Limb (tissue), 2 donors: ENCODE results near the gene ZNF70.

ENCODE experiments used
- DNase-seq, 2 donors: peaks; one replicate each; pipeline ENCODE4 v3.0.0-alpha.2; 2016; ENCODE audit errors: extremely low spot score in 2 of 2

The ZNF70 gene

GRCh38 chr22:23718371-23719165, 32.3 kb downstream of the ZNF70 start:
- DNase-seq, result no peak

GRCh38 chr22:23716811-23717801, 33.8 kb downstream of the ZNF70 start:
- DNase-seq, result peak; percentile 71 to 92

GRCh38 chr22:23715806-23716375, 35.0 kb downstream of the ZNF70 start:
- no peak for DNase-seq

- DNase-seq, result no peak
These were observed 36.0 kb downstream of the ZNF70 start for GRCh38 chr22:23714596-23715578.

GRCh38 chr22:23713696-23714595, 37.0 kb downstream of the ZNF70 start:
- no peak for DNase-seq

GRCh38 chr22:23712256-23712655, 38.7 kb downstream of the ZNF70 start:
- DNase-seq, result no peak

GRCh38 chr22:23709107-23709506, 41.8 kb downstream of the ZNF70 start:
- no peak for DNase-seq

- no peak for DNase-seq
These were observed 42.6 kb downstream of the ZNF70 start for GRCh38 chr22:23708270-23708669.

GRCh38 chr22:23705358-23705757, 45.6 kb downstream of the ZNF70 start:
- DNase-seq, result no peak

GRCh38 chr22:23704829-23705228, 46.1 kb downstream of the ZNF70 start:
- DNase-seq, result no peak

- DNase-seq, result no peak
These were observed 46.9 kb downstream of the ZNF70 start for GRCh38 chr22:23704062-23704461.

GRCh38 chr22:23700706-23701105, 50.2 kb downstream of the ZNF70 start:
- no peak for DNase-seq

GRCh38 chr22:23698673-23699235, 52.2 kb downstream of the ZNF70 start:
- DNase-seq, result no peak

GRCh38 chr22:23698094-23698493, 52.8 kb downstream of the ZNF70 start:
- no peak for DNase-seq

GRCh38 chr22:23697031-23697970, 53.6 kb downstream of the ZNF70 start:
- DNase-seq, result no peak

GRCh38 chr22:23696326-23696851, 54.5 kb downstream of the ZNF70 start:
- DNase-seq, result no peak

GRCh38 chr22:23695571-23696325, 55.2 kb downstream of the ZNF70 start:
- DNase-seq, result no peak
